Neuronal stem cell (in vitro differentiated cells): ENCODE results near the gene ATF5.
A peak's percentile ranks its signal among the peaks of the same experiment; 100 is the strongest.
"Not testable (repeated sequence)": the region's sequence is repeated elsewhere in the genome, so short reads cannot be mapped to it uniquely, and the experiment has no call there.

Experiments
- DNase-seq: peaks from one replicate; pipeline ENCODE4 v3.0.0-alpha.2; 2013; ENCODE audit warnings: low spot score
- H2AFZ ChIP-seq: one replicate; pipeline ENCODE4 v1.6.1; 2013; ENCODE audit warnings: mild to moderate bottlenecking, low read length, inconsistent platforms
- H2AK5ac ChIP-seq: 2 replicates; pipeline ENCODE4 v1.6.1; 2013; ENCODE audit warnings: low read depth, mild to moderate bottlenecking, inconsistent platforms, low read length, moderate library complexity, mixed read lengths
- H2BK120ac ChIP-seq: 2 replicates; pipeline ENCODE4 v1.6.1; 2013; ENCODE audit warnings: low read depth, mild to moderate bottlenecking, inconsistent platforms, low read length, moderate library complexity, mixed read lengths
- H2BK12ac ChIP-seq: one replicate; pipeline ENCODE4 v1.6.1; 2013; ENCODE audit warnings: low read length, inconsistent platforms
- H2BK15ac ChIP-seq: 2 replicates; pipeline ENCODE4 v1.6.1; 2013; ENCODE audit warnings: mild to moderate bottlenecking, low read length, inconsistent platforms, mixed read lengths
- H2BK5ac ChIP-seq: one replicate; pipeline ENCODE4 v1.6.1; 2013; ENCODE audit warnings: inconsistent platforms, mild to moderate bottlenecking, low read length, moderate library complexity
- H3K14ac ChIP-seq: one replicate; pipeline ENCODE4 v1.6.1; 2013; ENCODE audit warnings: low read length, inconsistent platforms
- H3K18ac ChIP-seq: 2 replicates; pipeline ENCODE4 v1.6.1; 2013; ENCODE audit warnings: low read length, inconsistent platforms
- H3K23ac ChIP-seq: 2 replicates; pipeline ENCODE4 v1.6.1; 2013; ENCODE audit warnings: low read depth, mild to moderate bottlenecking, mixed read lengths, low read length, inconsistent platforms; ENCODE audit not compliant: poor library complexity
- H3K27ac ChIP-seq: replicated peaks from 3 replicates; pipeline ENCODE4 v1.5.1; 2013; ENCODE audit warnings: low read length, inconsistent platforms
- H3K27me3 ChIP-seq, 3 experiments: 2 replicates each; pipeline ENCODE4 v1.6.1; 2013; ENCODE audit warnings: low read length in 3 of 3, mild to moderate bottlenecking in 2 of 3, inconsistent platforms in 1 of 3, low read depth in 1 of 3, mixed read lengths in 1 of 3, moderate library complexity in 1 of 3; ENCODE audit not compliant: control insufficient read depth in 3 of 3, insufficient read depth in 3 of 3
- H3K36me3 ChIP-seq, 2 donors: replicated peaks in 1 of 2; 2 replicates each; pipeline ENCODE4 v1.6.1; 2013; ENCODE audit warnings: low read length in 2 of 2; ENCODE audit not compliant: control insufficient read depth in 2 of 2, insufficient read depth in 2 of 2
- H3K4ac ChIP-seq: 2 replicates; pipeline ENCODE4 v1.6.1; 2013; ENCODE audit warnings: inconsistent platforms, mild to moderate bottlenecking, low read length, moderate library complexity
- H3K4me1 ChIP-seq, 2 donors: 1 replicate in 1 of 2; 2 replicates in 1 of 2; pipeline ENCODE4 v1.6.1; 2013; ENCODE audit warnings: low read length in 2 of 2, low read depth in 1 of 2; ENCODE audit not compliant: control insufficient read depth in 2 of 2, insufficient read depth in 1 of 2
- H3K4me2 ChIP-seq: one replicate; pipeline ENCODE4 v1.6.1; 2013; ENCODE audit warnings: mild to moderate bottlenecking, low read length, inconsistent platforms; ENCODE audit not compliant: insufficient read depth, poor library complexity, severe bottlenecking
- H3K4me3 ChIP-seq, 2 donors: 2 replicates each; pipeline ENCODE4 v1.5.1; 2013; ENCODE audit warnings: low read length in 2 of 2, mild to moderate bottlenecking in 2 of 2, inconsistent platforms in 1 of 2, moderate library complexity in 1 of 2
- H3K79me1 ChIP-seq: one replicate; pipeline ENCODE4 v1.6.1; 2013; ENCODE audit warnings: low read depth, mild to moderate bottlenecking, inconsistent platforms, low read length, moderate library complexity
- H3K9ac ChIP-seq: one replicate; pipeline ENCODE4 v1.6.1; 2013; ENCODE audit warnings: mild to moderate bottlenecking, low read depth, low read length, inconsistent platforms; ENCODE audit not compliant: poor library complexity
- H3K9me3 ChIP-seq, 2 donors: replicated peaks in 1 of 2; 2 replicates each; pipeline versions ENCODE3 to v1.6.1; 2013; ENCODE audit warnings: low read length in 2 of 2, mild to moderate bottlenecking in 2 of 2, inconsistent platforms in 1 of 2, low read depth in 1 of 2, mixed read lengths in 1 of 2, moderate library complexity in 1 of 2; ENCODE audit not compliant: control insufficient read depth in 2 of 2, insufficient read depth in 1 of 2
- H4K8ac ChIP-seq: one replicate; pipeline ENCODE4 v1.6.1; 2013; ENCODE audit warnings: low read depth, mild to moderate bottlenecking, inconsistent platforms, low read length, moderate library complexity
- H4K91ac ChIP-seq: one replicate; pipeline ENCODE4 v1.6.1; 2013; ENCODE audit warnings: low read length, low read depth, mild to moderate bottlenecking, inconsistent platforms; ENCODE audit not compliant: poor library complexity
- WGBS, 2 donors: extraction: QIAGEN DNeasy Blood & Tissue Kit; methylation state at CpG; one replicate each; pipeline ENCODE4 v1.1.7; 2013; ENCODE audit warnings: missing lambda C conversion rate in 2 of 2, mixed read lengths in 1 of 2; ENCODE audit not compliant: insufficient read length in 2 of 2, insufficient replicate concordance in 1 of 2; ENCODE audit errors: extremely low coverage in 2 of 2; 5-methylcytosine and 5-hydroxymethylcytosine counted together

Gene ATF5

GRCh38 chr19:49924881-49925210 is 4.2 kb upstream of the ATF5 start:
- H3K79me1 ChIP-seq: peaks cover 34% of the 10 kb centered on the region
- H3K14ac ChIP-seq, H3K9me3 ChIP-seq, H2AK5ac ChIP-seq, H2BK12ac ChIP-seq, H2BK15ac ChIP-seq, DNase-seq, H2BK5ac ChIP-seq, H3K23ac ChIP-seq, H4K91ac ChIP-seq, H2AFZ ChIP-seq, H3K4me3 ChIP-seq, H3K27me3 ChIP-seq, H2BK120ac ChIP-seq, H4K8ac ChIP-seq, H3K27ac ChIP-seq, H3K4ac ChIP-seq, H3K4me2 ChIP-seq, H3K18ac ChIP-seq: not testable (repeated sequence)
- H3K36me3 ChIP-seq: peaks cover 43 to 78% of the 10 kb centered on the region in 2 donors
- peaks cover 7 to 16% of the 10 kb centered on the region in 2 donors for H3K4me1 ChIP-seq
- WGBS, 2 donors: no CpG with 5 or more reads among the region's 13 CpGs
- H3K9ac ChIP-seq: peak overlapping the region; percentile 74

DNA sequence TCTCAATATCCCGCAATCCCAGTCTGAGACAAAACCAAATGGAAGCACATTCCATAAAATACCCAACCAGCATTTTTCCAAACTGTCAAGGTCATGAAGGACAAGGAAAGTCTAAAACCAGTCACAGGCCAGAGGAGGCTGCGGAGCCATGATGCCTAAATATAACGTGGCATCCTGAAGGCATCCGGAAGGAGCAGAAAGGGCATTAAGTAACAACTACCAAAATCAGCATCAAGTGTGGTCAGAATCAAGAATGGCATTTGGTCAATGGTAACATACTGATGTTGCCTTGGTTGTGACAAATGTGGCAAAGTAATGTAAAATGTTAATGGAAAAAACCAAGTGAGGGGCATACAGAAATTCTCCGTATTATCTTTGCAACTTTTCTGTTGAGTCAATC is 3.5 kb upstream of the ATF5 start:
- peaks cover 43 to 74% of the 10 kb centered on the region in 2 donors for H3K36me3 ChIP-seq
- no CpG with 5 or more reads among the region's 5 CpGs for WGBS, 2 donors
- H3K4ac ChIP-seq: no peak overlapping the region

DNA sequence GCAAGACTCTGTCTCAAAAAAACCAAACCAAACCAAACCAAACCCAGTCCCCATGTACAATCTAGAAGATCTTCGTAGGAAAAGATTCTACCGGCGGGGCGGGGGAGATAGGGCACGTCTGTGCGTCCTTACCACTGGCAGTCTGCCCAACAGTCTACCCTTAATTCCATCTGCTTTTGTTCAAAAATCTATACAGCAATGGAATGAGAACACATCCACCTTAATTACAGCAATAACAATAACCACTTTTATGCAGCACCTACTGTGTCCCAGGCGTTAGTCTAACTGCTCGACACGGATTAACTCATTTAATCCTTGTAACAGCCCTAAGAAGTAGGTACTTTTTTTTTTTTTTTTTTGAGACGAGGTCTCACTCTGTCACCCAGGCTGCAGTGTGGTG is 2.5 kb upstream of the ATF5 start:
- Histone ChIP-seq H3K36me3 (peaks cover 41 to 70% of the 10 kb centered on the region in 2 donors), H3K9ac (no peak overlapping the region), H3K4me3 (no peak overlapping the region), H2BK12ac (no peak overlapping the region), H3K23ac (no peak overlapping the region), H3K4me1 (peaks cover 7 to 16% of the 10 kb centered on the region in 2 donors), H3K9me3 (no peaks in the 10 kb centered on the region), H2AK5ac (no peak overlapping the region), H2BK5ac (no peak overlapping the region), H4K8ac (no peak overlapping the region), H3K4me2 (no peak overlapping the region), H3K18ac (no peak overlapping the region), H4K91ac (no peak overlapping the region), H3K79me1 (peaks cover 28% of the 10 kb centered on the region), H3K27me3 (no peaks in the 10 kb centered on the region), H3K4ac (no peak overlapping the region), H2AFZ (no peak overlapping the region), H3K27ac (no peak overlapping the region), H3K14ac (no peak overlapping the region), H2BK15ac (no peak overlapping the region), H2BK120ac (no peak overlapping the region)
- no CpG with 5 or more reads among the region's 10 CpGs for WGBS, 2 donors
- DNase-seq: no peak

More for the DNA sequence above, 3.5 kb upstream of the ATF5 start:
- peaks cover 33% of the 10 kb centered on the region for H3K79me1 ChIP-seq
- no peak overlapping the region for H3K18ac ChIP-seq
- no peak overlapping the region for H3K23ac ChIP-seq
- H3K9ac ChIP-seq: no peak overlapping the region
- peaks cover 7 to 18% of the 10 kb centered on the region in 2 donors for H3K4me1 ChIP-seq
- no peak overlapping the region for H3K4me3 ChIP-seq
- H2BK120ac ChIP-seq: no peak overlapping the region
- no peak overlapping the region for H3K27ac ChIP-seq
- no peak overlapping the region for H2BK15ac ChIP-seq
- H3K4me2 ChIP-seq: no peak overlapping the region
- H2AFZ ChIP-seq: no peak overlapping the region
- H2AK5ac ChIP-seq: no peak overlapping the region
- H2BK12ac ChIP-seq: no peak overlapping the region
- H4K8ac ChIP-seq: no peak overlapping the region
- no peaks in the 10 kb centered on the region for H3K27me3 ChIP-seq
- H3K9me3 ChIP-seq: no peaks in the 10 kb centered on the region
- H3K14ac ChIP-seq: no peak overlapping the region
- no peak overlapping the region for H4K91ac ChIP-seq
- no peak overlapping the region for H2BK5ac ChIP-seq
- DNase-seq: no peak

DNA sequence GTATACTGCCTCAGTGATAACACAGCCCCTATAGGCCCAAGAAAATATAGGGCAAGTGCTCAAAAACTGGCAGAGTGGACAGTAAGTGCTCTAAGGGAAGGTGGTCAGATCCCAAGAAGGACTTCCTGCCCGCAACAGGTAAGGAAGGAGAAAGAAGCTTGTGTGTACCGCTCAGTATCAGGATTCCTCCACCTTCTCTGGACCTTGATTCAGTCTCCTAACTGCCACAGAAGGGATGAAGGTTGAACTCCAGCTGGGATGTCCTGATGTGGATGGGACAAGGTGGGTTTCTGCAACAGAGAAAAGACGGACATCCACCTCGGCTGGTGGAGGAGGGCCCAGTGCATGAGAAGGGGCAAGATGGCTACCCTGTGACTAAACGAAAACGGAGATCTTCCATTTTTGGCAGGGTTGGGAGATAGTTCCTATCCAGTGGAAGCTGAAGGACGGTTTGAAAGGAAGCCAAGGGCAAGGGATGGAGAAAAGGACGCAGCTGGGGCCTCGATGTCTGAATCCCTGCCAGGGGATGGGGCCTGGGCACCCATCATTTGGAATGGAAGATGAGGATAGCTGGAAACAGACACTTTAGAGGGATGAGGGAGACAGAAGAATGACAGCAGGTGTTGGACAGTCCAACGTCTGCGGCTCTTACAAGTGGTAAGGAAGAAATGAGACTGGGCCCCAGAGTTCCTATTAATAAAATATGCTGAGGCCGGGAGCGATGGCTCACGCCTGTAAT is 1.3 kb upstream of the ATF5 start:
- Histone ChIP-seq H3K4me2 (peak overlapping the region; percentile 80), H3K4me1 (peaks cover 7 to 11% of the 10 kb centered on the region in 2 donors), H3K36me3 (peaks cover 35 to 66% of the 10 kb centered on the region in 2 donors), H3K9ac (peak overlapping the region; percentile 4), H3K23ac (no peak overlapping the region), H3K27me3 (no peaks in the 10 kb centered on the region), H2AFZ (no peak overlapping the region), H2AK5ac (no peak overlapping the region), H3K9me3 (no peaks in the 10 kb centered on the region), H3K79me1 (peaks cover 21% of the 10 kb centered on the region), H3K27ac (no peak overlapping the region), H3K4me3 (peak overlapping the region; percentile 3 to 97), H2BK12ac (no peak overlapping the region), H2BK5ac (no peak overlapping the region), H2BK15ac (no peak overlapping the region), H3K18ac (no peak overlapping the region), H4K8ac (no peak overlapping the region), H2BK120ac (no peak overlapping the region), H4K91ac (no peak overlapping the region), H3K4ac (no peak overlapping the region), H3K14ac (no peak overlapping the region)
- no CpG with 5 or more reads among the region's 14 CpGs for WGBS, 2 donors
- DNase-seq: no peak
